ENCODE data around the gene C14orf180.
A peak's percentile ranks its signal among the peaks of the same experiment; 100 is the strongest.

C14orf180 gene

GRCh38 chr14:104563742-104564615, 15.6 kb upstream of the C14orf180 start (continued):
- TF ChIP-seq, protein P1, sequence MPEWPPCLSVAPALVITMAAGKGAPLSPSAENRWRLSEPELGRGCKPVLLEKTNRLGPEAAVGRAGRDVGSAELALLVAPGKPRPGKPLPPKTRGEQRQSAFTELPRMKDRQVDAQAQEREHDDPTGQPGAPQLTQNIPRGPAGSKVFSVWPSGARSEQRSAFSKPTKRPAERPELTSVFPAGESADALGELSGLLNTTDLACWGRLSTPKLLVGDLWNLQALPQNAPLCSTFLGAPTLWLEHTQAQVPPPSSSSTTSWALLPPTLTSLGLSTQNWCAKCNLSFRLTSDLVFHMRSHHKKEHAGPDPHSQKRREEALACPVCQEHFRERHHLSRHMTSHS (tag by site-specific recombination; IDR thresholded peaks at IDR 0.05): no peak
- TF ChIP-seq ZNF707 (tag by site-specific recombination; IDR thresholded peaks at IDR 0.05): no peak
- TF ChIP-seq ZNF560 (tag by site-specific recombination; IDR thresholded peaks at IDR 0.05; ENCODE audit: borderline replicate concordance): no peak
- TF ChIP-seq, protein P2, sequence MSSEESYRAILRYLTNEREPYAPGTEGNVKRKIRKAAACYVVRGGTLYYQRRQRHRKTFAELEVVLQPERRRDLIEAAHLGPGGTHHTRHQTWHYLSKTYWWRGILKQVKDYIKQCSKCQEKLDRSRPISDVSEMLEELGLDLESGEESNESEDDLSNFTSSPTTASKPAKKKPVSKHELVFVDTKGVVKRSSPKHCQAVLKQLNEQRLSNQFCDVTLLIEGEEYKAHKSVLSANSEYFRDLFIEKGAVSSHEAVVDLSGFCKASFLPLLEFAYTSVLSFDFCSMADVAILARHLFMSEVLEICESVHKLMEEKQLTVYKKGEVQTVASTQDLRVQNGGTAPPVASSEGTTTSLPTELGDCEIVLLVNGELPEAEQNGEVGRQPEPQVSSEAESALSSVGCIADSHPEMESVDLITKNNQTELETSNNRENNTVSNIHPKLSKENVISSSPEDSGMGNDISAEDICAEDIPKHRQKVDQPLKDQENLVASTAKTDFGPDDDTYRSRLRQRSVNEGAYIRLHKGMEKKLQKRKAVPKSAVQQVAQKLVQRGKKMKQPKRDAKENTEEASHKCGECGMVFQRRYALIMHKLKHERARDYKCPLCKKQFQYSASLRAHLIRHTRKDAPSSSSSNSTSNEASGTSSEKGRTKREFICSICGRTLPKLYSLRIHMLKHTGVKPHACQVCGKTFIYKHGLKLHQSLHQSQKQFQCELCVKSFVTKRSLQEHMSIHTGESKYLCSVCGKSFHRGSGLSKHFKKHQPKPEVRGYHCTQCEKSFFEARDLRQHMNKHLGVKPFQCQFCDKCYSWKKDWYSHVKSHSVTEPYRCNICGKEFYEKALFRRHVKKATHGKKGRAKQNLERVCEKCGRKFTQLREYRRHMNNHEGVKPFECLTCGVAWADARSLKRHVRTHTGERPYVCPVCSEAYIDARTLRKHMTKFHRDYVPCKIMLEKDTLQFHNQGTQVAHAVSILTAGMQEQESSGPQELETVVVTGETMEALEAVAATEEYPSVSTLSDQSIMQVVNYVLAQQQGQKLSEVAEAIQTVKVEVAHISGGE (tag by site-specific recombination; conservative IDR thresholded peaks at IDR 0.05; ENCODE audit: low read depth): no peak
- TF ChIP-seq ZNF48 (tag by site-specific recombination; IDR thresholded peaks at IDR 0.05): no peak
- no peak for TF ChIP-seq ZNF701 (tag by site-specific recombination; IDR thresholded peaks at IDR 0.05)
- no peak for TF ChIP-seq ZNF692 (tag by site-specific recombination; IDR thresholded peaks at IDR 0.05)
- 0 out of 2 replicates have a peak, but pooled peaks have one; percentile 15 for TF ChIP-seq ZBTB17 (tag by site-specific recombination; IDR thresholded peaks at IDR 0.05)
- TF ChIP-seq ZNF391 (tag by site-specific recombination; IDR thresholded peaks at IDR 0.05; ENCODE audit: borderline replicate concordance, low read depth): no peak
- TF ChIP-seq ZNF660 (tag by site-specific recombination; IDR thresholded peaks at IDR 0.05): no peak
- no peak for TF ChIP-seq ZNF777 (tag by site-specific recombination; IDR thresholded peaks at IDR 0.05; ENCODE audit: borderline replicate concordance)
- TF ChIP-seq ZNF530 (tag by site-specific recombination; IDR thresholded peaks at IDR 0.05; ENCODE audit: low read depth): no peak
- TF ChIP-seq SP7 (tag by site-specific recombination; IDR thresholded peaks at IDR 0.05): 0 out of 2 replicates have a peak, but pooled peaks have one; percentile 22
- no peak for TF ChIP-seq ZNF274 (IDR thresholded peaks at IDR 0.05; ENCODE audit: low read length)
- no peak for TF ChIP-seq ZNF274 (tag by site-specific recombination; IDR thresholded peaks at IDR 0.05; ENCODE audit: borderline replicate concordance)
- TF ChIP-seq, protein P3, sequence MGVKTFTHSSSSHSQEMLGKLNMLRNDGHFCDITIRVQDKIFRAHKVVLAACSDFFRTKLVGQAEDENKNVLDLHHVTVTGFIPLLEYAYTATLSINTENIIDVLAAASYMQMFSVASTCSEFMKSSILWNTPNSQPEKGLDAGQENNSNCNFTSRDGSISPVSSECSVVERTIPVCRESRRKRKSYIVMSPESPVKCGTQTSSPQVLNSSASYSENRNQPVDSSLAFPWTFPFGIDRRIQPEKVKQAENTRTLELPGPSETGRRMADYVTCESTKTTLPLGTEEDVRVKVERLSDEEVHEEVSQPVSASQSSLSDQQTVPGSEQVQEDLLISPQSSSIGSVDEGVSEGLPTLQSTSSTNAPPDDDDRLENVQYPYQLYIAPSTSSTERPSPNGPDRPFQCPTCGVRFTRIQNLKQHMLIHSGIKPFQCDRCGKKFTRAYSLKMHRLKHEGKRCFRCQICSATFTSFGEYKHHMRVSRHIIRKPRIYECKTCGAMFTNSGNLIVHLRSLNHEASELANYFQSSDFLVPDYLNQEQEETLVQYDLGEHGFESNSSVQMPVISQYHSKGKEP (tag by site-specific recombination; IDR thresholded peaks at IDR 0.05): no peak
- peak; percentile 91 for TF ChIP-seq GLIS2 (tag by site-specific recombination; IDR thresholded peaks at IDR 0.05)
- TF ChIP-seq ZNF175 (tag by site-specific recombination; IDR thresholded peaks at IDR 0.05): no peak
- TF ChIP-seq ZFP37 (tag by site-specific recombination; IDR thresholded peaks at IDR 0.05): no peak
- TF ChIP-seq WT1 (tag by site-specific recombination; IDR thresholded peaks at IDR 0.05): no peak
- TF ChIP-seq, protein P4, sequence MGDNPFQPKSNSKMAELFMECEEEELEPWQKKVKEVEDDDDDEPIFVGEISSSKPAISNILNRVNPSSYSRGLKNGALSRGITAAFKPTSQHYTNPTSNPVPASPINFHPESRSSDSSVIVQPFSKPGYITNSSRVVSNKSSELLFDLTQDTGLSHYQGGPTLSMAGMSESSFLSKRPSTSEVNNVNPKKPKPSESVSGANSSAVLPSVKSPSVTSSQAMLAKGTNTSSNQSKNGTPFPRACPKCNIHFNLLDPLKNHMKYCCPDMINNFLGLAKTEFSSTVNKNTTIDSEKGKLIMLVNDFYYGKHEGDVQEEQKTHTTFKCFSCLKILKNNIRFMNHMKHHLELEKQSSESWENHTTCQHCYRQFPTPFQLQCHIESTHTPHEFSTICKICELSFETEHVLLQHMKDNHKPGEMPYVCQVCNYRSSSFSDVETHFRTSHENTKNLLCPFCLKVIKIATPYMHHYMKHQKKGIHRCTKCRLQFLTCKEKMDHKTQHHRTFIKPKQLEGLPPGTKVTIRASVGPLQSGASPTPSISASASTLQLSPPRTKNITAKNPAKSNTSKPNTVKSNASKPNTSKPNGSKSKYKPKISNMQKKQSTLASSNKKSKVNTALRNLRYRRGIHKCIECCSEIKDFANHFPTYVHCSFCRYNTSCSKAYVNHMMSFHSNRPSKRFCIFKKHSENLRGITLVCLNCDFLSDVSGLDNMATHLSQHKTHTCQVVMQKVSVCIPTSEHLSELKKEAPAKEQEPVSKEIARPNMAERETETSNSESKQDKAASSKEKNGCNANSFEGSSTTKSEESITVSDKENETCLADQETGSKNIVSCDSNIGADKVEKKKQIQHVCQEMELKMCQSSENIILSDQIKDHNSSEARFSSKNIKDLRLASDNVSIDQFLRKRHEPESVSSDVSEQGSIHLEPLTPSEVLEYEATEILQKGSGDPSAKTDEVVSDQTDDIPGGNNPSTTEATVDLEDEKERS (tag by site-specific recombination; IDR thresholded peaks at IDR 0.05): no peak
- no peak for TF ChIP-seq ZNF670 (tag by site-specific recombination; IDR thresholded peaks at IDR 0.05; ENCODE audit: low read depth)
- TF ChIP-seq ZIC2 (tag by site-specific recombination; IDR thresholded peaks at IDR 0.05): no peak
- TF ChIP-seq IKZF3 (tag by site-specific recombination; IDR thresholded peaks at IDR 0.05): no peak
- no peak for TF ChIP-seq ZFP69B (tag by site-specific recombination; IDR thresholded peaks at IDR 0.05)
- 0 out of 2 replicates have a peak, but pooled peaks have one; percentile 59 for TF ChIP-seq ZNF76 (tag by site-specific recombination; IDR thresholded peaks at IDR 0.05; ENCODE audit: borderline replicate concordance, low read depth)
- no peak for TF ChIP-seq ZNF140 (tag by site-specific recombination; IDR thresholded peaks at IDR 0.05)
- peak; percentile 28; the same call in 1 of the 2 replicates for TF ChIP-seq TCF7L2 (IDR thresholded peaks at IDR 0.05; ENCODE audit: borderline replicate concordance, low read depth, low read length)
- no peak for TF ChIP-seq KLF10 (tag by site-specific recombination; IDR thresholded peaks at IDR 0.05)
- no peak for TF ChIP-seq ZNF157 (tag by site-specific recombination; IDR thresholded peaks at IDR 0.05)
